HG02870 (cell line): ENCODE results near the gene OFD1.
"Not testable (repeated sequence)": the region's sequence is repeated elsewhere in the genome, so short reads cannot be mapped to it uniquely, and the experiment has no call there.

Experiments
- ATAC-seq: cut with Tn5 transposase; IDR thresholded peaks from one replicate; pipeline ENCODE4 v1.9.1; 2021; ENCODE audit warnings: mild to moderate bottlenecking, moderate library complexity; ENCODE audit not compliant: unreplicated experiment

Gene OFD1

DNA sequence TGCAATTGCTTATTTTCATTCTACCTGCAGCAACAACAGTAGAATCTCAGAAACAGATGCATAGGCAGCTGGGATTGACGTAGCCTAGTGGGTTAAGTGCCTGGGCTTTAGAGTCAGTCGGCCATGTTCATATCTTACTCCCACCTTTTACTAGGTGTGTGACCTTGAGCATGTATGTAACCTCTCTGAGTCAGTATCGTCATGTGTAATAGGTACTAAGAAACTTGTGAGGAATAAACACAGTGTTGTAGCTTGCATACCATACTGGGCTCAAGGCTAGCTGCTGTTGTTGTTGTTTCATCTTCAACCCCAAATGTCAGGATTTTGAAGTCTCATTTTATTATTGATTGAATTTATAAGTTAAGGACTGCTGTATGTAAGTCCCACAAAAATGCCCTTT, 31.4 kb upstream of the OFD1 start:
- ATAC-seq = no peak

GRCh38 chrX:13703589-13703988, 31.0 kb upstream of the OFD1 start:
- ATAC-seq = no peak

- ATAC-seq = no peak
These were observed 23.4 kb upstream of the OFD1 start for GRCh38 chrX:13711141-13711540.

GRCh38 chrX:13716455-13716854, 18.1 kb upstream of the OFD1 start:
- no peak for ATAC-seq

DNA sequence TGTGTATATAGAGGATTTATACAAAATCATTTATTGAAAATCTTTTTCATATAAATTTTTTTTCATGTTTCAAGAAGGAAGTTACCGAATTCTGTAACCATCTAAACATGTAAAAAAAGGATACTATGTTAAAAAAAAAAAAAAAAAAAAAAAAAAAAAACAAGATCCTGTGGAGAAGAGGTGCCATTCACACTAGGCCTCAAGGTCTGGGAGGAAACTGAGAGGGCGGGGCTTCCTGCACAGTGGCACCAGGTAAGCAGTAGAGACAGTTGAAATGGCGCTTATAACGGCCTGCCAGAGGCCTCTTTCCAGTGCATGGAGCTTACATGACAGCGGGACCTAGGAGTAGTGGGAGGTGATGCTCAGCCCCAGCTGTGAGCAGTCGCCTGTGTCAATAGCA, 17.6 kb upstream of the OFD1 start:
- no peak for ATAC-seq

DNA sequence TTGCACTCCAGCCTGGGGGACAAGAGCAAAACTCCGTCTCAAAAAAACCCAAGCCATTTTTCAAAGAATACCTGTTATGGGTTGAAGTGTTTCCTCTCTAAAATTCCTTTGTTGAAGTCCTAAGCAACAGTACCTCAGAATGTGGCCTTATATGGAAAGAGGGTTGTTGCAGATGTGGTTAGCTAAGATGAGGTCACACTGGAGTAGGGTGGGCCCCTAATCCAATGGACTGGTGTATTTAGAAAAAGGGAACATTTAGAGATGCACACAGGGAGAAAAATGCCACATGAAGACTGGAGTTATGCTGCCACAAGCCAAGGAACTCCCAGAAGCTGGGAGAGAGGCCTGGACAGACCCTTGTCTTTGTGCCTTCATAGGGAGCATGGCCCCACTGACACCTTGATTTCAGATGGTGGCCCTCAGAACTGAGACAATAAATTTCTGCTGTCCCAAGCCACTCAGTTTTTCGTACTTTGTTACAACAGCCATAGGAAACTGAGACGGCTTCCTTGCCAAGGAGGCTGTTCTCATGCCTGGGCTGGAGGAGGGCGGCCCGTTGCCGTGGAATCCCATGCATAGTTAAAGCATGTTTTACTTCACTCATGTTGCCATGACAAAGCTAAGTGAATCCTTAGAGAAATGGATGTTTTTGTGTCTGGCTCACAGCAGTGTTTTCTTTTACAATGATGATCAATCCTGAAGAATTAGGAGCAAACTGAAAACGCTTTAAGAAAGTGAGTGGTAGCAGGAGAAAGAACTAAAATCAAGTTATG, 16.7 kb upstream of the OFD1 start:
- ATAC-seq = no peak

GRCh38 chrX:13719192-13719856, 15.2 kb upstream of the OFD1 start:
- ATAC-seq = no peak

GRCh38 chrX:13721371-13721770, 13.2 kb upstream of the OFD1 start:
- ATAC-seq = no peak

GRCh38 chrX:13721819-13722519, 12.6 kb upstream of the OFD1 start:
- no peak for ATAC-seq

- ATAC-seq = not testable (repeated sequence)
These were observed 9.7 kb upstream of the OFD1 start for GRCh38 chrX:13724878-13725277.

DNA sequence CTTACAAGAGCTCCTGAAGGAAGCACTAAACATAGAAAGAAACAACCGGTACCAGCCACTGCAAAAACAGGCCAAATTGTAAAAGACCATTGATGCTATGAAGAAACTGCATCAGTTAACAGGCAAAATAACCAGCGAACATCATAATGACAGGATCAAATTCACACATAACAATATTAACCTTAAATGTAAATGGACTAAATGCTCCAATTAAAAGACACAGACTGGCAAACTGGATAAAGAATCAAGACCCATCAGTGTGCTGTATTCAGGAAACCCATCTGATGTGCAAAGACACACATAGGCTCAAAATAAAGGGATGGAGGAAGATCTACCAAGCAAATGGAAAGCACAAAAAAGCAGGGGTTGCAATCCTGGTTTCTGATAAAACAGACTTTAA, 8.0 kb upstream of the OFD1 start:
- ATAC-seq = not testable (repeated sequence)

- not testable (repeated sequence) for ATAC-seq
These were observed 4.0 kb upstream of the OFD1 start for GRCh38 chrX:13730523-13730922.

DNA sequence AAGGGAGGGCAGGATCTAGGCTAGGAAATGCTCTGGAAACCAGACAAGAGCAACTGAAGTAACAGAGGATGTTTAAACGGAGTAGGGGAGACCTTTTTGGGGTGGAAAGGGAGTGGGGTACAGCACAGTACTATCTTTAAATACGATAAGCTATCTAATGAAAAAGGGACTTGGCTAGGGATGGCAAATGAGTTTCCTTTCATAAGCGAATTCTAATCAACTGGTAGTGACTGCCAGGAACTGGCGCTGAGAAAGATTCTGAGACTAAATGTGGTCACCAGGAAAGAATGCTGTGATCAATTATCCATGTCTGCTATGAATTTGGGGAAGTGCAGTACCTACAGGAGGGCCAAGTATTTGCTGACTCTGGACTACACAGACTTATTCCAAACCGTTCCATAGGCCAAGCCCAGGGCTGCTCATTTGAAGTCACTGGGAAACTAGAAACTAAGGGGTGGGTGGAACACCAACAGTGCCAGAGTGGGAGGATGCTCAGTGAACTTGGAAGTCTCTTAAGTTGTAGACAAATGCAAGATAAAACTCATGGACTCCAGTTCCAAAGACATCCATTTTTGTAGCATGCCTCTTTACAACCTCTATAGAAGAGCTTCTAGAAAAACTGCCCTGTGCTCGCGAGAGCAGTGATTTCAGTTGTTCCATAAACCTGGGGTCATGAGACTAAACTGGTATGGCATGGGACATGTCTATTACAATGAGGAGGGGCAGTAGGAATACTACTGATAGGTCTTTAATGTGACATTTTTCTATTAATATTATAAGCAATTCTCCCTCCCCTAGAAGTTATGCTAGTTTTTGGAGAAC, 2.1 kb upstream of the OFD1 start:
- ATAC-seq = no peak

GRCh38 chrX:13733506-13733905, 1.0 kb upstream of the OFD1 start:
- ATAC-seq = no peak

- ATAC-seq = no peak
These were observed 7.1 kb downstream of the OFD1 start for GRCh38 chrX:13741695-13742094.

- peak; percentile 85 for ATAC-seq
These were observed 8.0 kb downstream of the OFD1 start for GRCh38 chrX:13742397-13743176.

GRCh38 chrX:13747836-13748235, 13.3 kb downstream of the OFD1 start:
- no peak for ATAC-seq

GRCh38 chrX:13748486-13748885, 13.9 kb downstream of the OFD1 start:
- ATAC-seq = no peak

GRCh38 chrX:13750204-13750603, 15.7 kb downstream of the OFD1 start:
- no peak for ATAC-seq

DNA sequence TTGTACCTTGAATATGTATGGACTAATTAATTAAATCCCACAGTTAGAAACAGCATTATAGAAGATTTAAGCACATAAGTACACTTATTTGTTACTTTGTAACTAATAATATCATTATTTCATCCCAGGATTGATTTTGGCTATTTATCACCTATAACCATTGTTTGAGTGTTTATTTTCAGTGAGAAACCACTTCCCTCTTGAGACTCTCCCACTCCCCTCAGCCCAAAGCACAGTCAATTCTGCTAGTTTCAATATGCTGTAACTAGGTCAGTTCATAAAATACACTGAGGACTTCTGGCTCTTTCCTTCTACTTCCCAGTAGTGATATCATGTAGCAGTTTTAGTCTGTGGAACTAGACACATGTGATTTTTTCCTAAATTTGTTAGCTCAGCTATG, 16.3 kb downstream of the OFD1 start:
- ATAC-seq = peak; percentile 51
